ENCODE measurements around the gene PDAP1. TPM values are rescaled to one million over a fixed set of nuclear protein-coding genes. Genes with fewer than 3 reads are reported as not detected.

PDAP1 gene, protein sequence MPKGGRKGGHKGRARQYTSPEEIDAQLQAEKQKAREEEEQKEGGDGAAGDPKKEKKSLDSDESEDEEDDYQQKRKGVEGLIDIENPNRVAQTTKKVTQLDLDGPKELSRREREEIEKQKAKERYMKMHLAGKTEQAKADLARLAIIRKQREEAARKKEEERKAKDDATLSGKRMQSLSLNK
- total RNA-seq = 100 to 1,000 TPM; 101 to 148 TPM

- H3K36me3 Mint-ChIP-seq = peaks cover 37 to 51% of the 10 kb centered on the region in 2 donors
- DNase-seq (ENCODE audit: low spot score in 2 of 2) = peak; percentile 96 to 97
- H3K9me3 Mint-ChIP-seq = no peaks in the 10 kb centered on the region
- H3K27ac Mint-ChIP-seq = peak within 1 kb of the TSS; percentile 94 to 98
- ATAC-seq = peak; percentile 87 to 90
These were observed at the start of gene PDAP1, which contains the start of gene BUD31 for GRCh38 chr7:99408379-99409191. Gene PDAP1, minus strand, starts transcription at chr7:99408597. Its CDS starts 49 bp downstream, at chr7:99408548. Gene BUD31, plus strand, starts transcription at chr7:99408969. Its CDS starts 2,124 bp downstream, at chr7:99411093.

- Mint-ChIP-seq H3K27ac (no peak overlapping the region), H3K36me3 (peaks cover 6 to 7% of the 10 kb centered on the region in 2 donors)
- no peak for ATAC-seq
These were observed 49.5 kb upstream of the PDAP1 start for GRCh38 chr7:99457650-99458493.

DNA sequence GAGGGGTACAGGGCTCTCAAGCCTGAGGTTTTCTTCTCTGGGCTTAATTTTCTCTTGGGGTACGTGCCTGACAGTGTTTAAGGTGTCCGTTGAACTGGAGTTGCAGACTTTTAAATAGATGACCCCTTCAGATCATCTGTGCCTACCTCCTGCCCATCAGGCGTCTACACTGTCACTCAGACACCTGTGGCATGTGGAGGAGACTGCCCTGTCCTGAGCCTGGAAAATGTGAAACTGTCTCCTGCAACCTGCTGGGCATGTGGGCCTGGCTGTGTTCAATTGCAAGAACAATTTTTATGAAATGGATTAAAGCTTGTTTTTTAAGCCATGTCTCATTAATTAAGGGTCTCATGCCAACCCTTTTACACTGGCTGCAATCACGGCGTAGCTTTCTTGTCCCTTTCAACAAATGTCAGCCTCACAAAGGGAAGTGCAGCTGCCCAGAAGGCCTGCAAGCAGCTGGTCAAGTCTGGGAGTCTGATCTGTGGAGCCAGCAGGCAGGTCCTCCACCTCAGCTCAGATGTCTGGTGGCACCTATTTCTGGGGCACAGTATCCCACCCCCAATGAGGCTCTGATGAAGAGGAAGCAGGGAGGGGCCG lies 48.8 kb upstream of the PDAP1 start:
- DNase-seq (ENCODE audit: low spot score in 2 of 2) = no peak
- peaks cover 4% of the 10 kb centered on the region in 2 donors for H3K36me3 Mint-ChIP-seq
- H3K27ac Mint-ChIP-seq = peak overlapping the region in 1 of 2 donors; percentile 92
- no peaks in the 10 kb centered on the region for H3K9me3 Mint-ChIP-seq
- no peak for ATAC-seq

More at GRCh38 chr7:99457650-99458493, 49.5 kb upstream of the PDAP1 start:
- no peaks in the 10 kb centered on the region for H3K9me3 Mint-ChIP-seq
- DNase-seq (ENCODE audit: low spot score in 2 of 2) = no peak

- DNase-seq (ENCODE audit: low spot score in 2 of 2) (no peak), ATAC-seq (no peak)
- peaks cover 4% of the 10 kb centered on the region in 2 donors for H3K36me3 Mint-ChIP-seq
- peak overlapping the region in 1 of 2 donors; percentile 92 for H3K27ac Mint-ChIP-seq
- H3K9me3 Mint-ChIP-seq = no peaks in the 10 kb centered on the region
These were observed 47.9 kb upstream of the PDAP1 start for GRCh38 chr7:99456288-99456687.

GRCh38 chr7:99455874-99456273 lies 47.5 kb upstream of the PDAP1 start:
- H3K36me3 Mint-ChIP-seq = peaks cover 4 to 8% of the 10 kb centered on the region in 2 donors
- DNase-seq (ENCODE audit: low spot score in 2 of 2) (no peak), ATAC-seq (no peak)
- H3K9me3 Mint-ChIP-seq = no peaks in the 10 kb centered on the region
- H3K27ac Mint-ChIP-seq = no peak overlapping the region

GRCh38 chr7:99453105-99453504 lies 44.7 kb upstream of the PDAP1 start:
- DNase-seq (ENCODE audit: low spot score in 2 of 2) (no peak), ATAC-seq (no peak)
- Mint-ChIP-seq H3K36me3 (peaks cover 0 to 10% of the 10 kb centered on the region in 2 donors), H3K9me3 (no peaks in the 10 kb centered on the region), H3K27ac (peak overlapping the region; percentile 22 to 68)

GRCh38 chr7:99452541-99452940 lies 44.1 kb upstream of the PDAP1 start:
- no peak for ATAC-seq
- DNase-seq (ENCODE audit: low spot score in 2 of 2) = no peak
- H3K36me3 Mint-ChIP-seq = peaks cover 0 to 14% of the 10 kb centered on the region in 2 donors

GRCh38 chr7:99451936-99452335 lies 43.5 kb upstream of the PDAP1 start:
- H3K9me3 Mint-ChIP-seq = no peaks in the 10 kb centered on the region

More at GRCh38 chr7:99452541-99452940, 44.1 kb upstream of the PDAP1 start:
- no peaks in the 10 kb centered on the region for H3K9me3 Mint-ChIP-seq
- peak overlapping the region; percentile 68 to 85 for H3K27ac Mint-ChIP-seq

DNA sequence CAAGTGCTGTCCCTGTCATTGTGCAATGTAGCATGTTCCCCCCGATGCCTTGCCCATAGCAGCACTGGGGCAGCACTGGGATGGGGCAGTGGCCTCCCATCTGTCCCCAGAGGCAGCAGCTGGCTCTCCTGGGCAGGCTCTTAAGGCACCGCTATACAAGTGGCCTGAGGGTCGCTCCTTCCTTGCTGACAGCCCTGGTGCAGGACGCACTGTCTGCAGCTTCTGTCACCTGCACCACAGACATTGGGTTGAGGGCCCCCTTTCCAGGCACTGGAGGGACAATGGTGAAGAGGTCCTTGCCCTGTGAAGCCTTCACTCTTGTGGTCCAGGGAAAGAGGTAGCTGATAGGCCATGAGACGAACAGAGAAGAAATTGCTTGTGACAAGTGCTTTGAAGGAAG lies 40.9 kb upstream of the PDAP1 start:
- no peak for DNase-seq (ENCODE audit: low spot score in 2 of 2)
- H3K27ac Mint-ChIP-seq = peak overlapping the region; percentile 9 to 81
- no peak for ATAC-seq
- peaks cover 7 to 19% of the 10 kb centered on the region in 2 donors for H3K36me3 Mint-ChIP-seq
- H3K9me3 Mint-ChIP-seq = no peaks in the 10 kb centered on the region

More at GRCh38 chr7:99451936-99452335, 43.5 kb upstream of the PDAP1 start:
- no peak for DNase-seq (ENCODE audit: low spot score in 2 of 2)
- H3K27ac Mint-ChIP-seq = peak overlapping the region; percentile 68 to 85
- ATAC-seq = no peak
- H3K36me3 Mint-ChIP-seq = peaks cover 0 to 14% of the 10 kb centered on the region in 2 donors

DNA sequence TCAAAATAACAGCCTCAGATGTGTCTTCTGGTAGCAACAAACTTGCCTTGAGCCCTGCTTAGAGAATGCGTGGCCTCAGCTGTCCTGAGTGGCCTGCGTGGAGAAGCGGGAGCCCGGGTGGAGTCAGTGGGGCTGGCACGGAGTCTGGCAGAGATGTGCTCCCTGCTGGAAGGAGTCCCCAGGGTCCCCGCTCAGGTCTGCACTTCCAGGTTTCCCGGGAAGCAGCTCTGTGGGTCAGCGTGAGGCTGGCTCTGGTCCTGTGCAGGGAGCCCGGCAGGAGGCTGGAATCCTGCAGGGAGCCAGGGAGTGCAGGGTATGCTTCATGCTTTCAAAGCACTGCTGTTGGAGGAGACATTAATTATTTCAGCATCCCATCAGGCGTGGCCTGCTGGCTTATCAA lies 40.5 kb upstream of the PDAP1 start:
- Mint-ChIP-seq H3K9me3 (no peaks in the 10 kb centered on the region), H3K36me3 (peaks cover 7 to 20% of the 10 kb centered on the region in 2 donors), H3K27ac (peak overlapping the region in 1 of 2 donors; percentile 55)
- no peak for ATAC-seq
- no peak for DNase-seq (ENCODE audit: low spot score in 2 of 2)

GRCh38 chr7:99447943-99448342 lies 39.5 kb upstream of the PDAP1 start:
- DNase-seq (ENCODE audit: low spot score in 2 of 2) (no peak), ATAC-seq (no peak)
- H3K9me3 Mint-ChIP-seq = no peaks in the 10 kb centered on the region
- H3K27ac Mint-ChIP-seq = no peak overlapping the region
- peaks cover 7 to 25% of the 10 kb centered on the region in 2 donors for H3K36me3 Mint-ChIP-seq

- ATAC-seq (no peak), DNase-seq (ENCODE audit: low spot score in 2 of 2) (no peak)
- Mint-ChIP-seq H3K9me3 (no peaks in the 10 kb centered on the region), H3K27ac (no peak overlapping the region), H3K36me3 (peaks cover 7 to 33% of the 10 kb centered on the region in 2 donors)
These were observed 37.7 kb upstream of the PDAP1 start for GRCh38 chr7:99446096-99446495.

DNA sequence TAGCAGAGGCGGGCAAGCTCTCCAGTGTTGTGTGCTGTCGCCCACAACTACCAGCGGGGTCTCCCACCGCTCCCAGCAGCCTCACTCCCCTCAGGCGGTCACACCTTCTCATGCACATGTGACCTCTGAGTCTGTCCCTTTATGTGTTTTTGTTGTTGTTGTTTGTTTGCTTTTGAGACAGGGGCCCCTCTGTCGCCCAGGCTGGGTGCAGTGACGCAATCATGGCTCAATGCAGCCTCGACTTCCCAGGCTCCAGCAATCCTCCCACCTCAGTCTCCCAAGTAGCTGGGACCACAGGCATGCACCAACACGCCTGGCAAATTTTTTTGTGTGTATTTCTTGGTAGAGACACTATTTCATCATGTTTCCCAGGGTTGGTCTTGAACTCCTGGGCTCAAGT lies 31.8 kb upstream of the PDAP1 start:
- peaks cover 19 to 41% of the 10 kb centered on the region in 2 donors for H3K36me3 Mint-ChIP-seq
- no peaks in the 10 kb centered on the region for H3K9me3 Mint-ChIP-seq
- peak overlapping the region in 1 of 2 donors; percentile 89 for H3K27ac Mint-ChIP-seq
- DNase-seq (ENCODE audit: low spot score in 2 of 2) = no peak
- no peak for ATAC-seq

DNA sequence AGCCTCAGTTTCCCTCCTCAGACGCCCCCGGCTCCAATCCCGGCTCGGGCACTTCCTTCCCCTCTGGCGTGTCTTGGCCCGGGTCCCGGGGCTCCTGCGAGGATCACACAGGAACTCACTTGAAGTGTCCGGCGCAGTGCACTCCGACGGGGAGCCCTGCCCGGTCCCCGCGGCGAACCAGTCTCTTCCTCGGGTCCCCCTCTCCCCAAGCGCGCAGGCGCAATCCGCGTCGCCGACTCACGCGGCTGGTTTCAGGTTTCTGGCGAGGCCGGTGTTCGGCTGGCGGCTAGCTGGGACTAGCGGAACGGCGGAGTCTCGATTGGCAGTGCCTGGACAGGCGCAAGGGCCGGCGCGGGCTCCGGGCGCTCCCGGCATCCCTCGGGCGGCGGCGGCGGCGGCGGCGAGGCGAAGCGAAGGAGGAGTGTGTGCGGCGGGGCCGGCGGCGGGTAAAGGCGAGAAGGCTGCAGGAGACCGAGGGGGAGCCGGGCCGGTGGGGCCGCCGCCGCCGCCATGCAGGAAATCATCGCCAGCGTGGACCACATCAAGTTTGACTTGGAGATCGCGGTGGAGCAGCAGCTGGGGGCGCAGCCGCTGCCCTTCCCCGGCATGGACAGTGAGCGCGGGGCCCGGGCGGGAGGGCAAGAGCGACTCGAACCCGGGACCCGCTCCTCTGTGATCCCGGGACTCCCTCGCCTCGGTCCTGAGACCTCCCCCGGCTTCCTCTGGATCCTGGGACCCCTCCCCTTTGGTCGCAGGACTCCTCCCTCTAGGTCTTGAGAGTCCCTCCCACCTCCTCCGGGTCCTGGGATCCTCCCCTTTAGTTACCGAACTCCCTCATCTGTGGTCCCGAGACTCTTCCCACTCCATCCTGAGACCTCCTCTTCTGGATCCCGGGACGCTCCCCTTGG lies 30.4 kb upstream of the PDAP1 start, which contains the start of the genes CPSF4 and PTCD1:
Gene CPSF4, plus strand, starts transcription at position 371 of the 908 bp plus-strand sequence. Its CDS starts 140 bp downstream, at position 511.
Gene PTCD1, minus strand, starts transcription at position 226 of the 908 bp plus-strand sequence. CDS start 3,556 bp downstream, outside the sequence.
- H3K36me3 Mint-ChIP-seq = peaks cover 12 to 32% of the 10 kb centered on the region in 2 donors
- peak; percentile 89 to 92 for ATAC-seq
- peak; percentile 91 to 94 for DNase-seq (ENCODE audit: low spot score in 2 of 2)
- no peaks in the 10 kb centered on the region for H3K9me3 Mint-ChIP-seq
- peak within 1 kb of the TSS; percentile 89 to 99 for H3K27ac Mint-ChIP-seq

GRCh38 chr7:99437946-99438572 lies 29.7 kb upstream of the PDAP1 start:
- Mint-ChIP-seq H3K27ac (peak overlapping the region; percentile 89 to 99), H3K36me3 (peaks cover 12 to 28% of the 10 kb centered on the region in 2 donors), H3K9me3 (no peaks in the 10 kb centered on the region)
- DNase-seq (ENCODE audit: low spot score in 2 of 2) = no peak
- peak; percentile 7 to 30 for ATAC-seq
